HG03460 (cell line): ENCODE data around the gene HRC.
"Not testable (repeated sequence)": the region's sequence is repeated elsewhere in the genome, so short reads cannot be mapped to it uniquely, and the experiment has no call there.

ENCODE experiments used
- ATAC-seq: cut with Tn5 transposase; IDR thresholded peaks from one replicate; pipeline ENCODE4 v1.9.1; 2021; ENCODE audit not compliant: unreplicated experiment

HRC gene, protein sequence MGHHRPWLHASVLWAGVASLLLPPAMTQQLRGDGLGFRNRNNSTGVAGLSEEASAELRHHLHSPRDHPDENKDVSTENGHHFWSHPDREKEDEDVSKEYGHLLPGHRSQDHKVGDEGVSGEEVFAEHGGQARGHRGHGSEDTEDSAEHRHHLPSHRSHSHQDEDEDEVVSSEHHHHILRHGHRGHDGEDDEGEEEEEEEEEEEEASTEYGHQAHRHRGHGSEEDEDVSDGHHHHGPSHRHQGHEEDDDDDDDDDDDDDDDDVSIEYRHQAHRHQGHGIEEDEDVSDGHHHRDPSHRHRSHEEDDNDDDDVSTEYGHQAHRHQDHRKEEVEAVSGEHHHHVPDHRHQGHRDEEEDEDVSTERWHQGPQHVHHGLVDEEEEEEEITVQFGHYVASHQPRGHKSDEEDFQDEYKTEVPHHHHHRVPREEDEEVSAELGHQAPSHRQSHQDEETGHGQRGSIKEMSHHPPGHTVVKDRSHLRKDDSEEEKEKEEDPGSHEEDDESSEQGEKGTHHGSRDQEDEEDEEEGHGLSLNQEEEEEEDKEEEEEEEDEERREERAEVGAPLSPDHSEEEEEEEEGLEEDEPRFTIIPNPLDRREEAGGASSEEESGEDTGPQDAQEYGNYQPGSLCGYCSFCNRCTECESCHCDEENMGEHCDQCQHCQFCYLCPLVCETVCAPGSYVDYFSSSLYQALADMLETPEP

DNA sequence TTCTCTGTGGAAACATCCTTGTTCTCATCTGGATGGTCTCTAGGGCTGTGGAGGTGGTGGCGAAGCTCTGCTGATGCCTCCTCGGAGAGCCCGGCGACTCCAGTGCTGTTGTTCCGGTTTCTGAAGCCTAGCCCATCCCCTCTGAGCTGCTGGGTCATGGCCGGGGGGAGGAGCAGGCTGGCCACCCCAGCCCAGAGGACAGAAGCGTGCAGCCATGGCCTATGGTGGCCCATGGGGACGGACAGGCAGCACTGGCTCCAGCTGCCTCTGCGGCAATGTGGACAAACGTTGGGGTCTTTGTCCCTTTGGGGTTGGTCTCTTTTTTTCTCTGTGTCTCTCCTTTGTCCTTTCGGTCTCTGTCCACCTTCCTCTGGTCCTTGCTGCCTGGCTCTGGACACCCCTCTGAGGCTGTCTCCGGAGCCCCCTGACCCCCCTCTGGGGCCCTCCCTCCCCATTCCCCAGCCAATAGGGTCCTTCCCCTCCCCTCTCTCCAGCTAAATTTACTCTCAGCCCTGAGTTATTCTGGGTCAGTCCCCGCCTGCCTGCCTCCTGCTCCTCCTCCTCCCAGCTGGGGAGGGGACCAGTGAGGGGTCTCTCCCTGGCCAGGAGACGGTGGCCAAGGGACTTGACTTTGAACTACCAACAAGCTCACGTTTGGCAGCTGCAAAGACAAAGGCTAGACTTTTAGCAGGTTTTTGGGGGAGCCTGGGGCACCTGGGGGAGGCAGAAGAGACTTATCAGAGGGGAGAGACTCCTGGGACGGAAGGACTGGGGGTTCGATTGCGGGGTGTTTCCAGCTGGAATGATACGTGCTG is at the start of gene HRC:
Gene HRC, minus strand, starts transcription at position 392 of the 815 bp plus-strand sequence. Its CDS starts 159 bp downstream, at position 233.
- no peak for ATAC-seq

DNA sequence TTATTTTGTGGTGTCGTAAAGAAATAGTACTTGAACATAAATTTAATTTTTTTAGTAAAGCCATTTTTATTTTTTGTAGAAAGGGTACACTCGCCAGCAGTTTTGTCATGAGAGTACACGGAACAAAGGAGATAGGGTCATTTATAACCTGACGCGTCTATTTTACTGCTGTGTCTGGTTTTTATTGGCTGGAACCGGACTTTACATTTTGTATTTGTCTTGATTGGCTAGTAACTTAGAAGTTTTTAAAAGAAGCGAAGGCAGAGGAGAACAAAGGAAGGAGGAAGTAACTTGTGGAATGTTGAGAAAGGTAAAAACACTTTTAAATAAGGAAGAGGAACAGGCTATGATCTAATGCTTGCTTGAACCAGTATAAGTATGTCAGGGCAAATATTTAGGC is 45.8 kb upstream of the HRC start:
- ATAC-seq: no peak

DNA sequence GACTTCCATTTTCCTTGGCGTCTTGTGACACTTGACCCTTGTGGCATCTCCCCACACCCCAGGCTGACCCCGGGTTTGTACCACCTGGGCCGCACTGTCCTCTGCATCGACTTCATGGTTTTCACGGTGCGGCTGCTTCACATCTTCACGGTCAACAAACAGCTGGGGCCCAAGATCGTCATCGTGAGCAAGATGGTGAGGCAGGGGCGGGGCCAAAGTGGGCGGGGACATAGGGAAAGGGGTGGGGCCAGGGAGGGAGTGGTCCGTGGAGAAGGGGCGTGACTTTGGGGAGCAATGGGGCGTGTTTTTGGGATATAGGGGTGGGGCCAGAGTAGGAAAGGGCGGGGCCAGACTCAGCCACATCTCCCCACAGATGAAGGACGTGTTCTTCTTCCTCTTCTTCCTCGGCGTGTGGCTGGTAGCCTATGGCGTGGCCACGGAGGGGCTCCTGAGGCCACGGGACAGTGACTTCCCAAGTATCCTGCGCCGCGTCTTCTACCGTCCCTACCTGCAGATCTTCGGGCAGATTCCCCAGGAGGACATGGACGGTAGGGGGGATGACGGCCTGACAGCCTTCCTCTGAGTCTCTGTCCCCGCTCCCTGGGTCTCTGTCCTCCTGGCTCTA is 45.2 kb upstream of the HRC start:
- ATAC-seq: no peak

DNA sequence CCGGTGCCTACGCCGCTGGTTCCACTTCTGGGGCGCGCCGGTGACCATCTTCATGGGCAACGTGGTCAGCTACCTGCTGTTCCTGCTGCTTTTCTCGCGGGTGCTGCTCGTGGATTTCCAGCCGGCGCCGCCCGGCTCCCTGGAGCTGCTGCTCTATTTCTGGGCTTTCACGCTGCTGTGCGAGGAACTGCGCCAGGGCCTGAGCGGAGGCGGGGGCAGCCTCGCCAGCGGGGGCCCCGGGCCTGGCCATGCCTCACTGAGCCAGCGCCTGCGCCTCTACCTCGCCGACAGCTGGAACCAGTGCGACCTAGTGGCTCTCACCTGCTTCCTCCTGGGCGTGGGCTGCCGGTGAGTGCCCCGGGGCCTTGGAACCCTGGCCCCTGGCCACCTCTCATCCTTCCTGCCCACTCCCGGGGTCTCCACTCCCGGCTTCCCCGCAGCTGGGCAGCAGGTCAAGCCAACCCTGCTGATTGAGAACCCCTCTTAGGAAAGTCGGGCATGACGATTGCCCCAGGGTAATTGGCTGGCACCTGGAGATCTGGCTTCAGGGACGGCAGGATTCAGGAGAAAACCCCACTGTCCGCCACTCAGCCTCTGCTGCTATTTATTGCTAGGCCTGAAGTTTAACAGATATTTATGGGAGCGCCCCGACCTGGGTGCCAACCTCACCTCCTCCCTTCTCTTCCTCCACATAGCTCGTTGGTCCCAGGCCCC is 41.5 kb upstream of the HRC start:
- no peak for ATAC-seq

DNA sequence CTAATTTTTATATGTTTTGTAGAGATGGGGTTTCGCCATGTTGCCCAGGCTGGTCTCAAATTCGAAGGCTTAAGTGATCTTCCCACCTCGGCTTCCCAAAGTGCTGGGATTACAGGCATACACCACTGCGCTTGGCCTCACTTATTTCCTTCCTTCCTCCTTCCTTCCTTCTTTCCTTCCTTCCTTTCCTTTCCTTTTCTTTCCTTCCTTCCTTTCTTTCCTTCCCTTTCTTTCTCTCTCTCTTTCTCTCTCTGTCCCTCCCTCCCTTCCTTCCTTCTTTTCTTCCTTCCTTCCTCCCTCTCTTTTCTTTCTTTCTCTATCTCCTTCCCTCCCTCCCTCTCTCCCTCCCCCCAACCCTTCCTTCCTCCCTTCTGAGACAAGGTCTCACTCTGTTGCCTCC is 39.2 kb upstream of the HRC start:
- no peak for ATAC-seq

DNA sequence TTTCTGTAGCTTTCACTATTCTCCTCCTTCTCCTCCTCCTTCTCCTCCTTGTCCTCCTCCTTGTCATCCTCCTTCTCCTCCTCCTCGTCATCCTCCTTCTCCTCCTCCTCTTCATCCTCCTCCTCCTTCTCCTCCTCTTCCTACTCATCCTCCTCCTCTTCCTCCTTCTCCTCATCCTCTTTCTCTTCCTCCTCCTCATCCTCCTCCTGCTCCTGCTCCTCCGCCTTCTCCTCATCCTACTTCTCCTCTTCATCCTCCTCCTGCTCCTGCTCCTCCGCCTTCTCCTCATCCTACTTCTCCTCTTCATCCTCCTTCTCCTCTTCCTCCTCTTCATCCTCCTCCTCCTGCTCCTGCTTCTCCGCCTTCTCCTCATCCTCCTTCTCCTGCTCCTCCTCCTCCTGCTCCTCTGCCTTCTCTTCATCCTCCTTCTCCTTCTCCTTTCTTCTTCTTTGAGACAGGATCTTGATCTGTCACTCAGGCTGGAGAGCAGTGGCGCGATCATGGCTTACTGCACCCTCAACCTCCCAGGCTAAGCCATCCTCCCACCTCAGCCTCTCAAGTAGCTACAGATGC is 38.7 kb upstream of the HRC start:
- ATAC-seq: no peak

DNA sequence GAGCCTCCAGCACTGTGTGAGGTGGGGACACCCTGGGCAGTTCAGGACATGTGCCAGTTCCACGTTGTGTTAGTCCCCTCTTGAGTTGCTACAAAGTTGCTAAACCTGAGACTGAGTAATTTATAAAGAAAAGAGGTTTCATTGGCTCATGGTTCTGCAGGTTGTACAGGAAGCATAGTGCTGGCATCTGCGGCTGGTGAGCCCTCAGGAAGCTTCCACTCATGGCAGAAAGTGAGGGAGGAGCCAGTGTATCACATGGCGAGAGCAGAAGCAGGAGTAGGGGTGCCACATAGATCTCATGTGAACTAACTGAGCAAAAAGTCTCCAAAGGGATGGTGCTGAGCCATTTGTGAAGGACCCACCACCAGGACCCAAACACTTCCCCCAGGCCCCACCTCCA is 35.6 kb upstream of the HRC start:
- no peak for ATAC-seq

DNA sequence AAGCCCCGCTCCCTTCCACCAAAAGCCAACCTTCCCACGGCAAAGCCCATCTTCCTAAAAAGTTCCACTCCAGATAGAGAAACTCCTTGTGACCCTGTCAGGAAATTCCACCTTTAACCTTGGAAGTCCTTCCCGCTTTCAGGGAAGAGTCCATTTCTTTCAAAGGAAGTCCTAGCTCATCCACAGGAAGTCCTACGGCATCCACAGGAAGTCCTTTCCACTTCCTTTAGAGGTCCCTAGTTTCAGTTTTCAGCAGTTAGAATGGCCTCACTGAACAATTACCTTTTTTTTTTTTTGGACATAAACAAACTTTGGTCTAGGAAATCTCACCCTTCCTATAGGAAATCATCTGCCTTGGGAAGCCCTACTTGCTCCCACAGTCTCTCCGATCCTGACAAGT is 34.1 kb upstream of the HRC start:
- ATAC-seq: no peak

DNA sequence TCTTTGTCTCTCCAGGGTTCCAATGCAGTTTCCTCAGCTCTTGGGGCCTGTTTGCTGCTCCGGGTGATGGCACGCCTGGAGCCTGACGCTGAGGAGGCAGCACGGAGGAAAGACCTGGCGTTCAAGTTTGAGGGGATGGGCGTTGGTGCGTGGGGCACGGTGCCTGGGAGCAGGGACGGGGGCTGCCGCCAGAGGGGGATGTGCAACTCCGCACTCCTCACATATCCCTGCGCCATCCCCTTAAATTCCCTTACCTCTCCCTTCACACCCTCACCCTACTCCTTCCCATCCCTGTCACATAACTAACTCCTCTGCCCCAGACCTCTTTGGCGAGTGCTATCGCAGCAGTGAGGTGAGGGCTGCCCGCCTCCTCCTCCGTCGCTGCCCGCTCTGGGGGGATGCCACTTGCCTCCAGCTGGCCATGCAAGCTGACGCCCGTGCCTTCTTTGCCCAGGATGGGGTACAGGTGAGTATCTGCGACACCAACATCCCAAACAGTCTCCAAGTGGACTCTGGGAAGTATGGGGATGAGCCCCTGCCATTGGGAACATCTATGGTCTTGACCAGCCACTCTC is 33.5 kb upstream of the HRC start:
- no peak for ATAC-seq

DNA sequence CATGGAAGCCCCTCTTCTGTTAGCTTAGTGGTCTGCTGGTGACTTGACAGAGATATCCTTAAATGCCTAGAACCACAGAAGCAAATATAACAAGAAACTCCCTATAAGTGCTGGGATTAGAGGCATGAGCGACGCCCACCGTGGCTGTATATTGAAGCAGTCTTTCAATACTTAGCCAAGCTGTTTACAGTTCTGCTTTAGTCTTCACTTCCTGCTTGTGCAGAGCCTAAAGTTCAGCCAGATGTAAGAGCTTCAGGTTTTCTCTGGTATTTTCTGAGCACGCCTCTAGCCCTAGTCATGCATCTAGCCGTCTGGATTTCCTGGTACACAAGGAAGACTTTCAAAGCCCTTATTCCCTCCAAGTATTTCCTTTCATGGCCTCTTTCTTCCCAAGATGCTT is 30.9 kb upstream of the HRC start:
- no peak for ATAC-seq

DNA sequence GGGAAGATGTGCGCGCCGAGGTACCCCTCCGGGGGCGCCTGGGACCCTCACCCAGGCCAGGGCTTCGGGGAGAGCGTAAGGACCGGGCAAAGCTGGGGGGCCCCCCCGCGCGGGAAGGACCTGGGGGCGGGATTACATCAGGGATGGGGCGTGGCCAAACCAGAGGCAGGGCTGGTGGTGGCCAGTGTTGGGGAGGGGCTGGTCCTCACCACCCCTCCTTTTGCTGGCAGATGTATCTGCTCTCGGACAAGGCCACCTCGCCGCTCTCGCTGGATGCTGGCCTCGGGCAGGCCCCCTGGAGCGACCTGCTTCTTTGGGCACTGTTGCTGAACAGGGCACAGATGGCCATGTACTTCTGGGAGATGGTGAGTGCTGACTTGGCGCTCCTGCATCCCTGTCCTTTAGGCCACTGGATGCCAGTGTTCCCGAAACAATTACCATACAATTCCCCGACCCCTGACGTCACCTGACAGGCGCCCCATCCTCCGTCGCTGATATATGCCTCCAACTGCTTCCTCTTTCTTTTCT is 27.7 kb upstream of the HRC start:
- no peak for ATAC-seq

DNA sequence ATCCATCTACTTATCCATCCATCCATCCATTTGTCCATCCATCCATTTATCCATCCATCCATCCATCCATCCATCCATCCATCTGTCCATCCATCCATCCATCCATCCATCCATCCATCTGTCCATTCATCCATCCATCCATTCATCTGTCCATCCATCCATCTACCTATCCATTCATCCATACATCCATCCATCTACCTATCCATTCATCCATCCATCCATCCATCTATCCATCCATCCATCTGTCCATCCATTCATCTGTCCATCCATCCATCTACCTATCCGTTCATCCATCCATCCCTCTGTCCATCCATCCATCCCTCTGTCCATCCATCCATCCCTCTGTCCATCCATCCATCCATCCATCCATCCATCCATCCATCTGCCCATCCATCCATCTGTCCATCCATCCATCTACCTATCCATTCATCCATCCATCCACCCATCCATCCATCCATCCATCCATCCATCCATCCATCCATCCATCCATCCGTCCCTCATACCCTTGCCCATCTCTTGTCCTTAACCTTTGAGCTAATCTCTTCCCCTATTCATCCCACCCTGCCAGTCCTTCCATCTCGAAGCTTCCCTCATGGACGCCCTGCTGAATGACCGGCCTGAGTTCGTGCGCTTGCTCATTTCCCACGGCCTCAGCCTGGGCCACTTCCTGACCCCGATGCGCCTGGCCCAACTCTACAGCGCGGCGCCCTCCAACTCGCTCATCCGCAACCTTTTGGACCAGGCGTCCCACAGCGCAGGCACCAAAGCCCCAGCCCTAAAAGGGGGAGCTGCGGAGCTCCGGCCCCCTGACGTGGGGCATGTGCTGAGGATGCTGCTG is 27.0 kb upstream of the HRC start:
- not testable (repeated sequence) for ATAC-seq

DNA sequence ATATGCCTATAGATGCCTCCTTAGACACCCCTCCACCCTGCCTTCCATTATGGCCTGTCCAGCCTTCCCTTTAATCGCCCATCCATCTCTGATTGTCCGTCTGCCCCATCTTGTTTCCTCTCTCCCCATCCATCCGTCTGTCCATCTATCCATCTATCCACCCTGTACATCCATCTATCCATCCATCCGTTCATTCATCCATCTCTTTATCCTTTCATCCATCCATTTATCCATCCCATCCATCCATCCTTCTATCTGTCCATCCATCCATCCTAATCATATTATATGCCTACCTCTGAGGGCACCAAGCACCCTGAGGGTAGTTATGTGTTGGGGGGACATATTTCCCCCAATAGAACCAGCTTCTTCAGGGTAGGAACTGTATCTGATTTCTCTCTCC is 25.5 kb upstream of the HRC start:
- ATAC-seq: no peak

DNA sequence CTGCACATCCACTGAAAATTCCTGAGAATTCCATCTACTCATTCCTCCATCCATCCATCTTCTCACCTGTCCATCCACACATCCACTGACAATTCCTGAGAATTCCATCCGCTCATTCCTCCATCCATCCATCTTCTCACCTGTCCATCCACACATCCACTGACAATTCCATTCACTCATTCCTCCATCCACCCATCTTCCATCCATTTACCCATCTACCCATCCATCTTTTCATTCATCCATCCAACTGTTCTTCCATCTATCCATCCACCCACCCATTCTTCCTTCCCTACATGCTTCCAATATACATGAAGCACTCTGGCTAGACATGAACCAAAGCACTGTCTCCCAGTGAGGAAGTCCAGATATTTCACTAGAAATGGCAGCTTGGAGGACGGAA is 18.0 kb upstream of the HRC start:
- ATAC-seq: no peak

DNA sequence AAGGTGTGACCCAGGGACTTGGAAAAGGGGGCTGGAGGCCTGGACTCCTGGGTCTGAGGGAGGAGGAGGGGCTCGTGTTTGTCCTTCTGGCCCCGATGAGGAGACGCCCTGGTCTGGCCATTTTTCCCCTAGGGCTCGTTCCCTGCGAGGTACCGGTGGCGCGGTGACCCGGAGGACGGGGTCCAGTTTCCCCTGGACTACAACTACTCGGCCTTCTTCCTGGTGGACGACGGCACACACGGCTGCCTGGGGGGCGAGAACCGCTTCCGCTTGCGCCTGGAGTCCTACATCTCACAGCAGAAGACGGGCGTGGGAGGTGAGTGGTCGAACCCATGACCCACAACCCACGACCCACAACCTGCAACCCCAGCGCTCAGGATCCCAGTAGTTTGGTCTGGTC is 13.2 kb upstream of the HRC start:
- no peak for ATAC-seq

DNA sequence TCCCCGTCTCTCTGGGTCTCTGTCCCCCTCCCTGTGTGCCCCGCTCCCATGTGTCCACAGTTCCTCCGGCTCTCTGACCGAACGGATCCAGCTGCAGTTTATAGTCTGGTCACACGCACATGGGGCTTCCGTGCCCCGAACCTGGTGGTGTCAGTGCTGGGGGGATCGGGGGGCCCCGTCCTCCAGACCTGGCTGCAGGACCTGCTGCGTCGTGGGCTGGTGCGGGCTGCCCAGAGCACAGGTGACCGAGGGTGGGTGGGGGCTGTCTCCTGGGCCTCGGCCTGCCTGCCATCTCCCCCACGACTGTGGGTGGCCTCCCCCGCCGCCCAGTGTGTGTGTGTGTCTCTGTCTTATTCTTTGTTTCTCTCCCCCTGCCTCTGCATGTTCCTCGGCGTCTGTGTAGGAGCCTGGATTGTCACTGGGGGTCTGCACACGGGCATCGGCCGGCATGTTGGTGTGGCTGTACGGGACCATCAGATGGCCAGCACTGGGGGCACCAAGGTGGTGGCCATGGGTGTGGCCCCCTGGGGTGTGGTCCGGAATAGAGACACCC is 12.7 kb upstream of the HRC start:
- no peak for ATAC-seq

DNA sequence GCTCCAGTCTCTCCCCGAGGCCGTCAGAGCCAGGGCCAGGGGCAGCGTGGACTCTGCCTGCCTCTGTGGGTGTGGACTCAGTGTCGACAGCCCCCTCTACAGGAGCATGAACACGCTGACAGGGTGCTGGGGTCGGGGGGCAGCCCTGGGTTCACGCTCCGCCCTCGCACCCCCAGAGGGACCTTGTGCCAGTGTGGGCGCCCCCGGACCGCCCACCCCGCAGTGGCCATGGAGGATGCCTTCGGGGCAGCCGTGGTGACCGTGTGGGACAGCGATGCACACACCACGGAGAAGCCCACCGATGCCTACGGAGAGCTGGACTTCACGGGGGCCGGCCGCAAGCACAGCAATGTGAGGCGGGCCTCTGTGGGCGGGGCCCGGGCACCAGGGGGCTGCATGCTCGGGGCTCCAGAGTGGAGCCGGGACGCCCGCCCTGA is 10.7 kb upstream of the HRC start:
- ATAC-seq: no peak

DNA sequence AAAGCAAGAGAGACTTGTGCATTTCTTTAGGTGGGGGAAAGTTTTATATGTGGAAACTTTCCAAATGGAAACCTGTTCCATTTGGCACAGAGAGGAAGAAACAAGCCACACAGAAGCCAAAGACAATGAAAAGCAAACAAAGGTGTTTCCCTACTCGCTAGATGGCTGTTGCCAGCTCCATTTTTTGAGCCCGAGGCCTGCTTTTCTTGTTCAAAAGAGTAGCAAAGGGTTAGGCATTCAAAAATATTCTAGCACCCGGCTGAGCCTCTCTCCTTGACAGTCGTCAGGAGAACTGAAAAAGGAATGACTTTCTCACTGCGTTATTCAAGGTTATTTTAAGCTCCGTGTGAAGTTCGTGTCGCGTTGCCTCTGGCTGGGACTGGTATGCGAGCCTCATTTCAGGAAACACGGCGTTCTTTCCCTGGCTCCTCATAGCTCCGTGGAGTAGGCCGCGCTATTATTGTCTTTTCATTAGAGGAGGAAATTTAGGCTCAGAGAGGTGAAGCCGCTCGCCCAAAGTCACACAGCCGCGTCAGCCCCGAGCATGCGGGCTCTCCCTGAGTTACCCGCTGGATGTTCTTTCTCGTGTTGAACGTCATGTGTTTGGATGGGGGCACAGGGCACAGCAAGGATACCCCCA is 10.0 kb upstream of the HRC start:
- no peak for ATAC-seq
